ENCODE measurements around the gene NINL.

NINL gene

GRCh38 chr20:25460566-25461280 is 124.6 kb downstream of the NINL start:
- DNase-seq = no peak

DNA sequence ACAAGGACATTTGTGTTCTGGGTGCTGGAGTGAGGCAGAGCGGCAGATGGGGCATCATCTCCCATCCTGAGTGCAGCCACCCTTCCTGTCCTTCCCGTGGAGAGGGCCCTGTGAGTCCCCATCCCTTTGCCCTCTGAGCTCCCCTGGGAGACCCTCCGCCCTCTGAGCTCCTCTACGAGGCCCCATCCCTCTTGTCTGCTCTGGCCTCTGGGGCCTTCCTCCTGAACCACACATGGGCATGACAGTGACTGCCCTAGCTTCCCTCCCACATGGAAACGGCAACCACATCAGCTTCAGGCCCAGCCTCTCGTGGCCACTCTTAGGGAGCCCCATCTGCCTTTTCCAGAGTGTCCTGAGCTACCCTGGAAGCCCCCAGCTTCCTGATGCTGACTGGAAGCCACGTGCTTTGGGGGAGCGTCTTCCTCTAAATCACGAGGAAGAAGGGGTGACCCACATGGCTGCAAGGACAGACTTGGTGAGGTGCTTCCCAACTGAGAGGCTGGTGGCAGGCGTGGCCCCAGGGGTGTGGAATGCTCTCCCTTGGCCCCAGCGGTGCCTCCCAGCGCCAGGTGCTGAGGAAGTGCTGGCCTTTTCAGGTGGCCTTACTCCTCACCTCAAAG is 125.3 kb downstream of the NINL start:
- DNase-seq = no peak

DNA sequence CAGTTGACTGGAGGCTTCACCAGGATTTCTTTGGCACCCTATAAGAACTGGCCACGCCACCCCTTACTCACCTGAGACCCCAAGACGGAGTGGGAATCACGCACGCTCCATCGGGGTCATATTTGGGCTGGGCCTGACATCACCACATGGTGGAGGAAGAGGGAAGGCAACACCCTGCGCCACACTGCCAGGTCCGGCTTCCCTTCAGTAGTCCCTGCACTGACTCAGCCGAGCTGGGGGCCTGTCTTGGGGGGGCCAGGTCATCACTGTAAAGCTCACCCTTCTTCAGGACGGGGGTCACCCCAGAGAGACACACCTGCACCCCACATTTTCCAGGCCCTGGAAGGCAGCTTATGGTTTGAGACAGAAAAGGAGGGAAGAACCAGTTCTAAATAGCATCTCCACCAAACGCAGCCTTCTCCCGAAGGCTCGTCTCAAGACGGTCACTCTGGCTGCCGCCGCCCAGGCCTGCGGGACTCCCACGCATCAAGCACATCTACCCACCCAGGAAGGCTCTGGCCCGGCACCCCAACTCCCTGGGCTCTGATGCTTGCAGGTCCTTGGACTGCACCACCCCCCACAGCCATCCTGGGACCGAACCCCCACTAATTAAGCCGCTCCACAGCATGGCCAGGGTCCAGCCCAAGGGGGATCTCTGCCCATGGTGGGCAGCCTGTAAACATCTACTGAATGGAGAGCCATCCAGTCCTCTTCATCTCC is 126.1 kb downstream of the NINL start:
- no peak for DNase-seq

DNA sequence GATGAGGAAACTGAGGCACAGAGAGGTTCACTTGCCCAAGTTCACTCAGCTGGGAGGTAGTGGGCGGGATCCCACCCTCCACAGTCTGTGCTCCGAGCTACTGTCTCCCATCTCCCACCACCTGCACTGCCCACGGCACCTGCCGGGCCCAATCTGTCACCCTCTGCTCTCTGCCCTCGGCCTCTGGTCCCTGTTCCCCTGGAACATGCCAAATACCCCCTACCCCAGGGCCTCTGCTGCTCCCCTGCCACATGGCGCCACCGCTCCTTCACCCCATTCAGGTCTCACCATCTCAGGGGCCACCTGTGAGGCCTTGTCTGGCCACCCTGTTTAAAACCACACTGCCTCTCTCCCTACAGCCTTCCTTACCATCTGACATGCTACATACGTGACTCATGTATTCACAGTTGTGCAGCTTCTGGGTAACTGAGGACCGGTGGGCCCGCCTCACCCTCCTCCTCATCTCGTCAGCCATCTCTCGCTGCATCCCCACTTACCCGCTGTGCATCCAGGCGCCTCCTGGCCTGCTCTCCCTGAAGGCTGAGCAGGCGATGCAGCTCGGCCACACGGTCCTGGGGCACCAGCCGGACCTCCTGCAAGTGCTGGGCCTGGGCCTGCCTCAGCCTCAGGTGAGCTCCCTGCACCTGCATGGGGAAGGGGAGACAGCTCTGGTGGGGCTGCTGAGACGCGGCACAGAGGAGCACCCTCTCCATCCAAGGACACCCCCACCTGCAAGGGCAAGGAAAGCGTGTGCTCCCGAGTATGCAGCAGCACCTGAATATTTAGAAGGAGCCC is 127.2 kb downstream of the NINL start:
- DNase-seq = no peak

DNA sequence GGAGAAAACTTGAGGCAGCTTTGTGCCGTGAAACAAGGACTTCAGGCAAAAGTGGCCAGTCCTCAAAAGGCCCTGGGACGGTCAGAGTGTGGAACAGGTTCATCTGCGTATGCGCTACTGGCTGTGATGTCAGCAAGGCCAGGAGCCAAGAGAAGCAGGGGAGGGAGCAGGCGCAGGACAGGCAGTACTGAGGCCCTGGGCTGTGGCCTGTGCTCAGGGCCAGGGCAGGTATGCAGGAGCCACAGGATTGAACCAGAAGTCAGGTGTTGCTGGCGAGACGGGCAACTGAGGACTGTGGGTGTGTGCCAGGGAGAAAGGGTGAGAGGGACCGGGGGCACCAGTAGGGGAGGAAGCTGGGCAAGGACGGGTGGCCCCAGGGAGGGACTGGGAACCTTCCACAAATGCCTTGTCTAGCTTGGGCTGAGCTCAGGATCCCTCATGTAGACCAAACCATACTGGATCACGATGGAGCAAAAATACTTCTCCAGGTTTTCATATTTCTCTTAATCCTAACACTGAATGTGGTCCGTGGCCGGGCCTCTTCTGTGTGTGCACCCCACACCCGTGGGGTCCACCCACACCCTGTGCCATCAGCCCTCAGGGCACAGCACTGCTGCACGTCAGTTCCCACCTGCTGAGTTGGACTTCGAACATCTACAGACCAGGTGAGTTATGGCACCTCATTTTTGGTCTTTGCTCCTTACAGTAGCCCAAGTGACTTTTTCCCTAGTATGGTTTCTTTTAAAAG is 131.0 kb downstream of the NINL start:
- no peak for DNase-seq

DNA sequence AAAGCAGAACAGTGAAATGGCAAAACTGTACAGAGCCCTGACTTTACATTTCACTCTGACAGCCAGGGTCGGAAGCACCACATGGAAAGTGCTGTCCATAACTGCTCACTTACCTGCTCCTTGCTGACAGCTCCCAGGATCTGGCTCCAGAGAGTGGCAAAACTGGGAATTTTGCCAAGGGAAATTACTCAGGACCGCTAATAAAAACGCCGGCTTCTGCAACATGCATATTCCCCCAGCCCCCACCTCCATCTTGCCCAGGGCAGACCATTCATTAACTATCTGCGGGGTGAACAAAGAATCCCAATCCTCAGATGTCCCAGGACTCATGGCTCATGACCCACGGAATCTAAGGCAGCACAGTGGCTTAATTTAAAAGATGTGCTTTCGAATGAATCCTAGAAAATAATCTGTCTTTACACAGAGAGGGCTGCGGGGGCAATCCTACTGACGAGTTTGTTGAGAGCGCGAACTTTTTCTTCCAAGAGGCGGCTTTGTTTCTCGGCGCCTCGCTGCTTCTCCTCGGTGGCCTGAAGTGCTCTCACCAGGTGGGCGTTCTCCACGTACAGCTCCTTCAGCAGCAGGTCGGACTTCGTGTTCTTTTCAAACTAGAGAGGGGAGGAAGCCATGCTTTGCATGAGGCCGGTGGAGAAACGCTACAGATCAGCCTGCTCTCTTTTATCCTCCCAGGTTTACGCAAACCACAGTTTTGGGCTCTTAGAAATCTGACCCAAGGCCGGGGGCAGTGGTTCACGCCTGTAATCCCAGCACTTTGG is 132.1 kb downstream of the NINL start:
- no peak for DNase-seq

DNA sequence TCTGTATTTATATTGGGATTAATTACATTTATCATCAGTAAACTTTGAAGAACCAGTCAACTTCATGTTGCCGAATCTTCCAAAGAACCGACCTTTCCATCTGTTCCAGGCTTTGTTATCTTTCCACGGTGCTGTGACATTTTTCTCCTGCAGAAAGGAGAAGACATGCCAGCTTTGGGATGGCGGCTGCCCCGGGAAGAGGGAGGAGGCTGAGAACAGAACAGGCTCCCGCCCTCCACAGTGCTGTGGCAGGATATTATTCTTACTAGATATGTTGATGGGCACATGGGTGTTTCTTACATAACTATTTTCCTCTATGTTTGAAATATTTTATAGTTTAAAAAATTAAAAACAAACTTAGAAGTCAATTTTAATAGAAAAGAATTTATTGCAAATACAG is 133.0 kb downstream of the NINL start:
- DNase-seq = no peak

- no peak for DNase-seq
Observed at GRCh38 chr20:25447671-25448070, 137.7 kb downstream of the NINL start.

DNA sequence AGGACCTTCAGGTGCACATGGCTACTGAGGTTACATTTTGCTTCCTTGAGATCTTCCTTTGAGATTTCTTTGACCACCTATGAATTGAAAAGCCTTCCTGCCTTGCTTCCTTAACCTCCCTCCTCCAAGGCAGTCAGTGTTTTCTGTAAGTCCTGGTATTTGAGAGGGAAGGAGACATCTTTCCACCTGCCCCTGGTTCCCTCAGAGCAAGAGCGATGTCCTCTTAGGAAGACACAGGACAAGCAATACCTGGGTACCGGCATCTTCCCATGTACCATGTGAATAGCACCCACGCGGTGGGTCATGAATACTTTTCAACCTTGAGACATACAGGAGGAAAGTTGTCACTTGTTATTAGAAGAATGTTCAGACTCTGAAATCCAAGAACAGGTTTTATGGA is 140.8 kb downstream of the NINL start:
- DNase-seq = peak; percentile 13

DNA sequence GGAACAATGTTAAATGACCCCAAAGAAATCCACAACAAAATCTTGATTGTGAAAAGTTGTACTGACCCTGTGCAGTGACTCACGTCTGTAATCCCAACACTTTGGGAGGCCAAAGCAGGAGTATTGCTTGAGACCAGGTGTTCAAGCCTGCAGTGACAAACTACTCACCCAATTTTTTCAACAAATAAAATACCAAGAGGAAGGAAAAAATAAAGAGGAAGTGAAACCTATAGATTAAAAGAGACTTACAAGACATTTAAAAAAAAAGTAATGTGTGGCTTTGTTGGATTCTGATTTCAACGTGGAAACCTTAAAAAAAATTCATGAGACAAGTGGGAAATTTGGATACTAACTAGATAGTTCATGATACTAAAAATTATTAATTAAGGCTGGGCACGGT is 146.0 kb downstream of the NINL start:
- no peak for DNase-seq

- no peak for DNase-seq
Observed at GRCh38 chr20:25437153-25437581, 148.2 kb downstream of the NINL start.

GRCh38 chr20:25424536-25424935 is 160.8 kb downstream of the NINL start:
- no peak for DNase-seq

GRCh38 chr20:25422032-25422431 is 163.3 kb downstream of the NINL start:
- DNase-seq = no peak

- DNase-seq = no peak
Observed at GRCh38 chr20:25421102-25421501, 164.2 kb downstream of the NINL start.

GRCh38 chr20:25418776-25419175 is 166.6 kb downstream of the NINL start:
- DNase-seq = no peak

DNA sequence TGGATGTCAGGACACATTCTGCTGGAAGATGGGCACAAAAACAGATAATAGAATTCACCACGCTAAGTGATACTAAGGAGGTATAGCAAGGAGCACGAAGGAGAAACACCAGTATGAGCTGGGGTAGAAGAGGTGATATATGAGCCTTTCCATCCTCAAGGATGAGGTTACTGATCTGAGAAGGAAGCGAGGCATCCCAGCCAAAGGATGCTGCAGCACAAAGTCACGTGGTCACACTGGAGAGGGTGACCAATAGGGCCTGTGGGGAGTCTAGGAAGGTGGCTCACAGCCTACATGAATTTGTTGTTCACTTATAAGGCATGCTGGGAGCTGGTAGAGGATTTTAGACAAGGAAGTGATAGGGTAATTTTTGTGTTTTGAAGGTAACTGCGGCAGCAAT is 176.4 kb downstream of the NINL start:
- no peak for DNase-seq

DNA sequence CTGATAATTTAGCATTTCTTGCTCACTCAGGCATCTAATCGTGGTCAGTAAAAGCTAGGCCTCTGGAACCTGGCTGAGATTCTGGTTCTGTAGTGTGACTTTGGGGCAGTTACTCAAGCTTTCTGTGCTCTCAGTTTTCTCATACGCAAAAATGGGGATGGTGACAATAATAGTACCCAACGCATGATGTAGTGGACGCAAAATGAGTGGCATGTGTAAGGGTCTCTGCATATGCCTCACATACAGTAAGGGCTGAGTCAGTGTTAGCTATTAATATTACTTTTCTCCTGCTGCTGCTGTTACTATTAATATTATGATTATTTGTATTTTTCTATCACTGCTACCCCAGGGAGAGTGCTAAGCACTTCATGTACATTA is 177.2 kb downstream of the NINL start:
- DNase-seq = no peak

- peak; percentile 93 for DNase-seq
Observed at GRCh38 chr20:25407311-25408169, 177.8 kb downstream of the NINL start, which contains the start of gene GINS1. Gene GINS1, plus strand, starts transcription at chr20:25407673. Its CDS starts 148 bp downstream, at chr20:25407821.
